GM12873 (cell line): ENCODE data around the gene ITPK1.

ENCODE experiments used
- CTCF ChIP-seq: IDR thresholded peaks from 2 replicates; pipeline ENCODE4 v1.5.1; 2012; ENCODE audit warnings: low read depth, mild to moderate bottlenecking, moderate library complexity, low read length, control low read depth; ENCODE audit not compliant: insufficient read depth; ENCODE audit errors: missing control alignments

ITPK1 gene

GRCh38 chr14:93010130-93010499 is 105.6 kb downstream of the ITPK1 start:
- no peak for TF ChIP-seq CTCF

DNA sequence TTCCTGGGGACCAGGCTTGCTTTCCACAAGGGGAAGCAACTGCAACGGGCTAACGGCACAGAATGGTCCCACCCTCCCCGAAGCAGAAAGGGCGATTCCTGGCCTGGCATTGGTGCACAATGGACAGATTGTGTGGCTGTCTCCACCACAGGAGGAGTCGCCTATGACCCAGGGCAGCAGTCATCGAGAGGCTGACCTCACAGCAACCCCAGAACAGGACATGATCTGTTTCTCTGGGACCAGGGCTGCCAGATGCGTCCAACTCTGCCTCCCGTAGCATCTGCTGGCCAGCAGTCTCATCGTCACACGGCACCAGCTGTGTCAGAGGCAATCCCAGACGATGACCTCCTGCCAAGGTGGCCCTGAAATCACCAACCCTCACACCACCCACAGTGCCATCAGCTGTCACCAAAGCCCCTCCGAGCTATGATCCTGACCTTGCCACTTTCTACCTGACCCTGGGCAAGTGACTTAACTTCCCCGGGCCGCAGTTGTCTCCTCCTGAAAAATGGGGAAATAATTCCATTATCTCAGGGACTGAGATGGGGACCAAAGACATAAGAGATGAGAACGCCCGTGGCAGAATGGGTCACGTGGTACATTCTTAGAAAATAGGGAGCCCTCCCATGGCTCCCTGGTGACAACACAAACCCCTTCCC is 106.1 kb downstream of the ITPK1 start:
- no peak for TF ChIP-seq CTCF

DNA sequence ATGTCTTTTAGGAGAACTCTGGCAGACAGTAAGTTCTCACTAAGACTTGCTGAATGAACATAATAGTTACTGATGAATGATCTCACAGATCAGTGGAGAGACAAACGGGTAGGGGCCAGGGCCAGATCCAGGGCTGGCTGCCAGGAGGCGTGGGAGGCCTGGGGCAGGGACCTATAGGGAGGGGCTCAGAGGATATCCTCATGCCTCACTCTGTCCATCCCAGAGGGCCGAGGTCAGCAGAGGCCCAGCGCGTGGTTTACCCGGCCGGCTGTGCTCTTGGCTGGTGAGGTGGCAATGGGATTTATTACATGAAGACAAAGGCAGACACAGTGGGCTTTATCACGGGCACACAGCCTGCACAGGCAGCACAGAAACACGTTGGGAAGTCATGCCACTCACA is 107.3 kb downstream of the ITPK1 start:
- TF ChIP-seq CTCF = no peak

DNA sequence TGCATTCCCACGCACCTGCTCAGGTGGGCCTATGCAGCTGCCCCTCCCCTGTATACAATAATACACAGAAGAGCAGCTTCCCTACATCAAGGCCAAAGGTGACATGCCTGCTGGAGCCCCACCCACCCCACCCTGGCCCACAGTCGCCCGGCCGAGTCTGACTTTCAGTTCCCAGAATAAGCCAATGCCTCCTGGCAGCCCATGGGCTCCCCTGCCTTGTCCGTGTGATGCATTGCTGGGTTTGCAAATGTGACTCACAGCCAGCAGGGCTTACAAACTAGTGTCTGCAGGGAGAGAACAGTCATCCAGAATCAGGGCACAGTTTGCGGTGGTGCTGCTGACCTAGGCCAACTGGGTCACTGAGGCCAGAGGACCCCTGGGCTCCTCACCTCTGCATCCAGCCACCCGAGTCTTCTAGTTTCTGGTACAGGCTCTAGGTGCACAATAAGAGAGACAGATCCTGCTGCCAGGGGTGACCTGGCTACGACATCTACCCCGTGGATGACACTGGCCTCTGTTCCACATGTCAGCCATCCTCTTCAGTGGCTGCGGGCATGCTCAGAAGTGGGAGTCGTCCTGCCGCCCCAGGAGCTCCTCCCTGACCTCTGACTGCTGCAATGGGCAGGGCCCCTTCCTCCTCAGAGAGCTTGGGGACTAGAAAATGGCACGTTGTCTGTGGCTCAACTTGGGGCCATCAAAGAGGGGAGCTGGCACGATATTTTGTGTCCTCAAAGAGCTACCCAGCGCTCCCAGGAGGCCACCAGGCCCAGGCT is 108.3 kb downstream of the ITPK1 start:
- TF ChIP-seq CTCF = no peak

DNA sequence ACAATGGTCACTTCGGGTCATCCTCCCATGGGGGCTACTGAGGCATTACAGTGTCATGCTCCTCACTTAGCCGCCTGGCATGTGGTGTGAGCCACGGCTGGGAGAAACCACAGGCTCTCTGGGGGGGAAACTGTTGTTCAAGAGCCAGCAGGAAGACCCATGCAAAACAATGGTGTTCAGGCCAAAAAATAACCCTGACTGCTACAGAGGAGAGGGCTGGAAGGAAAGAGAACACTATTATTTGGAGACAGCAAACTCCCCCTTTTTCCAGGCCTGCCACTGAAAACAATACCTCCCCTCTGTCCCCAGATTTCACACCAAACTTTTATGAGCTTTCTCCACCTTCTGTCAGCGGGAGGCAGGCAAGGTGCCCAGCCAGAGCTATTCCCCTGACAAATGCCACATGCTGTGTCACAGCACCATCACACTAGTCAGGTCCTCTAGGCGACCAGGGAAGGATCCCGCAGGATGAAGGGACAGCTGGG is 109.1 kb downstream of the ITPK1 start:
- no peak for TF ChIP-seq CTCF

- no peak for TF ChIP-seq CTCF
Observed at GRCh38 chr14:93005838-93006237, 109.9 kb downstream of the ITPK1 start.

- no peak for TF ChIP-seq CTCF
Observed at GRCh38 chr14:93005135-93005813, 110.5 kb downstream of the ITPK1 start.
